Large intestine (tissue), 3 donors: Measurements from ENCODE around the gene SULT1A2. TPM values are rescaled to one million over a fixed set of nuclear protein-coding genes. Genes with fewer than 3 reads are reported as not detected.
"Not testable (repeated sequence)": the region's sequence is repeated elsewhere in the genome, so short reads cannot be mapped to it uniquely, and the experiment has no call there.

Source experiments
- DNase-seq, 2 donors: peaks; one replicate each; pipeline versions ENCODE4 v3.0.0 to v3.0.0-alpha.2; 2013
- H3K27ac ChIP-seq: one replicate; pipeline ENCODE4 v1.5.1; 2013; ENCODE audit warnings: low read length
- H3K27me3 ChIP-seq: 2 replicates; pipeline ENCODE4 v1.6.1; 2013; ENCODE audit warnings: low read length; ENCODE audit not compliant: control insufficient read depth, insufficient read depth
- H3K36me3 ChIP-seq: 2 replicates; pipeline ENCODE4 v1.6.1; 2013; ENCODE audit warnings: low read length; ENCODE audit not compliant: control insufficient read depth, insufficient read depth
- H3K4me1 ChIP-seq: one replicate; pipeline ENCODE4 v1.6.1; 2013; ENCODE audit warnings: low read length; ENCODE audit not compliant: control insufficient read depth, insufficient read depth
- H3K4me3 ChIP-seq: one replicate; pipeline ENCODE4 v1.5.1; 2013; ENCODE audit warnings: low read length
- H3K9me3 ChIP-seq: one replicate; pipeline ENCODE4 v1.6.1; 2013; ENCODE audit warnings: mild to moderate bottlenecking, low read depth, low read length, moderate library complexity; ENCODE audit not compliant: control insufficient read depth
- WGBS: methylation state at CpG from one replicate; pipeline ENCODE4 v1.1.5; 2013; ENCODE audit warnings: low lambda C conversion rate; ENCODE audit not compliant: insufficient coverage; 5-methylcytosine and 5-hydroxymethylcytosine counted together
- polyA plus RNA-seq: library from polyadenylated mRNA; unstranded; fragments of 120-200 nt; gene quantifications from one replicate; pipeline ENCODE4 v1.2.1, GENCODE V29; 2013

The SULT1A2 gene
- polyA plus RNA-seq, 1 donor: 5.7 TPM

DNA sequence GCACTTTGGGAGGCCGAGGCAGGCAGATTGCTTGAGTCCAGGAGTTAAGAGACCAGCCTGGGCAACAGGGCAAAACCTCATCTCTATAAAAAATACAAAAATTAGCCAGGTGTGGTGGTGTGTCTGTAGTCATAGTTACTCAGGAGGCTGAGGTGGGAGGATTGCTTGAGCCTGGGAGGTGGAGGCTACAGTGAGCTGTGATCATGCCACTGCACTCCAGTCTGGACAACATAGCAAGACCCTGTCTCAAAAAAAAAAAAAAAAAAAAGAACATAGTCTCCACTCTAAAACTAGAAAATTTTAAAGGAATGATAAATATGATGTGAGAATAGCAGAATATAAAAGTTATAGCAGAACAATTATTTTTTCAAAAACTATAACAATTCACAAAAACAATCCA, 23.5 kb upstream of the SULT1A2 start:
- H3K27ac ChIP-seq, H3K27me3 ChIP-seq, H3K4me3 ChIP-seq, H3K9me3 ChIP-seq, DNase-seq: not testable (repeated sequence)
- H3K36me3 ChIP-seq: peaks cover 12% of the 10 kb centered on the region
- peaks cover 13% of the 10 kb centered on the region for H3K4me1 ChIP-seq
- WGBS: no CpG with 5 or more reads among the region's 1 CpG

DNA sequence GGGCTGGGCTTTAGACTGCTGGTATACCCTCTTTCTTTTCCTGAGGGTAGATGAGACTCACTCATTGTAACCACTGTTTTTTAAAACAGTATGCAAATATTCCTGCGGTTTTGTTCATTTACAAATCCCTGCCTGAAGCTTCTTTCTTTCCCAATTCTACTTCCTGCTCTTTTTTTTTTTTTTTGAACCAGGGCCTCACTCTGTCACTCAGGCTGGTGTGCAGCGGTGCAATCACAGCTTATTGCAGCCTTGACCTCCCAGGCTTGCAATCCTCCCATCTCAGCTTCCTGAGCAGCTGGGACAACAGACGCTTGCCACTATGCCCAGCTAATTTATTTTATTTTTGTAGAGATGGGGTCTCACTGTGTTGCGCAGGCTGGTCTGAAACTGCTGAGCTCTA, 21.0 kb upstream of the SULT1A2 start:
- H3K36me3 ChIP-seq: peaks cover 12% of the 10 kb centered on the region
- 43% methylated on average over 1 of the region's 4 CpGs for WGBS
- no peaks in the 10 kb centered on the region for H3K9me3 ChIP-seq
- H3K4me1 ChIP-seq: peaks cover 13% of the 10 kb centered on the region
- no peak overlapping the region for H3K4me3 ChIP-seq
- DNase-seq: no peak
- no peak overlapping the region for H3K27ac ChIP-seq
- H3K27me3 ChIP-seq: no peaks in the 10 kb centered on the region

DNA sequence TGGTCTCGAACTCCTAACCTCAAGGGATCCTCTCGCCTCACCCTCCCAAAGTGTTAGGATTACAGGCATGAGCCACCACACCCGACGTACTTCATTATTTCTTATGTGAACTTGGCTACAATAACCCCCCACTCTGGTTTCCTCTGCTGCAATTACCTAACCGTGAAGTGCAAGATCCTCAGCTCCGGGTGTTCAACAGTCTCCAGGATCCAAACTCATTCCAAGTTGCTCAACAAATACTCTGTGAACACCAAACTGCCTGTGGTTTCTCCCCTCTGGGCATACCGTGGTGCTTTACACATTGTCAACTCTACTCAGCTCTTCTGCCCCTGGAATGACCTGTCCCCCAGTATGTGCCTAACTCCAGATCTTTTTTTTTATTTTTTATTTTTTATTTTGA, 19.8 kb upstream of the SULT1A2 start:
- peaks cover 7% of the 10 kb centered on the region for H3K4me1 ChIP-seq
- no peak overlapping the region for H3K27ac ChIP-seq
- WGBS: 70% methylated on average over 2 of the region's 7 CpGs
- H3K9me3 ChIP-seq: no peaks in the 10 kb centered on the region
- no peak overlapping the region for H3K4me3 ChIP-seq
- peaks cover 12% of the 10 kb centered on the region for H3K36me3 ChIP-seq
- no peak for DNase-seq
- no peaks in the 10 kb centered on the region for H3K27me3 ChIP-seq

DNA sequence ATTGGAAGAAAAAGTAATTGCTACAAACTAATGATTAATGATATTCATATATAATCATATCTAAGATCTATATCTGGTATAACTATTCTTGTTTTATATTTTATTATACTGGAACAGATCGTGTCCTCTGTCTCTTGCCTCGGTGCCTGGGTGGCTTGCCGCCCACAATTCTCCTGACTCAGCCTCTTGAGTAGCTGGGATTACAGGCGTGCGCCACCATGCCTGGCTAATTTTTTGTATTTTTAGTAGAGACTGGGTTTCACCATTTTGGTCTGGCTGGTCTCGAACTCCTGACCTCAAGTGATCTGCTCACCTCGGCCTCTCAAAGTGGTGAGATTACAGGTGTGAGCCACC, 19.4 kb upstream of the SULT1A2 start:
- not testable (repeated sequence) for H3K27ac ChIP-seq, H3K4me3 ChIP-seq, DNase-seq, H3K9me3 ChIP-seq, H3K4me1 ChIP-seq, H3K27me3 ChIP-seq
- H3K36me3 ChIP-seq: peaks cover 12% of the 10 kb centered on the region
- no CpG with 5 or more reads among the region's 7 CpGs for WGBS

DNA sequence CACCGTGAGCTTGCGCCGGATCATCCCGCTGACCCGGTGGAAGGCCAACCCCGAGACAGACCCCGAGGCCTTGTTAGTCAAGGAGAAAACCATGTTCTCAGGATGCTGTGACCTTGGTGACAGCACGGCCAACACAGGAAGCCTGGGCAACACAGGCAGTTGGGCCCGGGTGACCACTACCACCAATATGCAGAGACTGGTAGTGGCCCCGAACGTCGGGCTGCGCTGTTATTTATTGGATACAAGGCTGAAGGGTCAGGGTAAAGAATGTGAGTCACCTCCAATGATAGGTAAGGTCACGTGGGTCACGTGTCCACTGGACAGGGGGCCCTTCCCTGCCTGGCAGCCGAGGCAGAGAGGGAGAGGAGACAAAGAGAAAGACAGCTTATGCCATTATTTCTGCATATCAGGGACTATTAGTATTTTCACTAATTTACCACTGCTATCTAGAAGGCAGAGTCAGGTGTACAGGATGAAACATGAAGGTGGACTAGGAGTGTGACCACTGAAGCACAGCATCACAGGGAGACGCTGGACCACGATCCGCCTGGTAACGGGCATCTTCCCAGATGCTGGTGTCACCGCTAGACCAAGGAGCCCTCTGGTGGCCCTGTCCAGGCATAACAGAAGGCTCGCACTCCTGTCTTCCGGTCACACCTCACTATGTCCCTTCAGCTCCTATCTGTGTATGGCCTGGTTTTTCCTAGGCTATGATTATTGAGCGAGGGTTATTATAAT, 18.8 kb upstream of the SULT1A2 start:
- not testable (repeated sequence) for H3K4me1 ChIP-seq, H3K4me3 ChIP-seq, H3K9me3 ChIP-seq, H3K27ac ChIP-seq, H3K27me3 ChIP-seq, H3K36me3 ChIP-seq
- WGBS: no CpG with 5 or more reads among the region's 24 CpGs
- peak in 1 of 2 donors; percentile 43 for DNase-seq

DNA sequence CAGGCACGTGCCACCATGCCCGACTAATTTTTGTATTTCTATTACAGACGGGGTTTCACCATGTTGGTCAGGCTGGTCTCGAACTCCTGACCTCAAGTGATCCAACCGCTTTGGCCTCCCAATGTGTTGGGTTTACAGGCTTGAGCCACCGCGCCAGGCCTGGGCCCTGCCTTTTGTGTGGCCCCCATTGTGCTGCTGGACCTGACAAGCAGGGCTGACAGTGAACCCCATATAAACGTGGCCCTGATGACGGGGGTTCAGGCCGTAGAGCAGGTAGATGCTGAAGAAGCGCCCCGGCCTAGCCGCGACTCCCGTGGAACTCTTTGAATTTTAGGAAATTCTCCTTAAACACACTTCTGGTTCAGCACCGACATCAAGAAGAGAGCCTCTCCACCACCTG, 17.7 kb upstream of the SULT1A2 start:
- no CpG with 5 or more reads among the region's 16 CpGs for WGBS
- not testable (repeated sequence) for H3K36me3 ChIP-seq, H3K9me3 ChIP-seq, H3K27me3 ChIP-seq, H3K27ac ChIP-seq, H3K4me3 ChIP-seq, DNase-seq
- H3K4me1 ChIP-seq: peaks cover 19% of the 10 kb centered on the region

DNA sequence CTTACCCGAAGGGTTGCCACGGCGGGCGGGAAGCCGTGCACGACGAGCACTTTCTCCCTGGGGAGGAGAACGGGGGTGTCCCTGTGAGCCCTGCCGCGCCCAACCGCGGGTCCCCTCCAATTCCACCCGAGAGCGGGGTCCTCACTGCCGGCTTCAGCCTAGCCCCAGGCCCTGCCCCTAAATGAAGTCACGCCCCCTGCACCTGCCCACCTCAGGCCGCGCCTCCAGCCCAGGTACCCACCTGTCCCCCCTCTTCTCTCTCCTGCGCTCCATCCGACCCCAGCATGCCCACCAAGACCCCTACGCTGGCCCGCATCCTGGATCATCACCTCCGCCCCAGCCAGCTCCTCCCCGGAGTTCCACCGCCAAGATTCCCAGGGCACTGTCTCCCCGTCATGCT, 17.1 kb upstream of the SULT1A2 start:
- H3K27ac ChIP-seq, H3K27me3 ChIP-seq: not testable (repeated sequence)
- WGBS: no CpG with 5 or more reads among the region's 26 CpGs

DNA sequence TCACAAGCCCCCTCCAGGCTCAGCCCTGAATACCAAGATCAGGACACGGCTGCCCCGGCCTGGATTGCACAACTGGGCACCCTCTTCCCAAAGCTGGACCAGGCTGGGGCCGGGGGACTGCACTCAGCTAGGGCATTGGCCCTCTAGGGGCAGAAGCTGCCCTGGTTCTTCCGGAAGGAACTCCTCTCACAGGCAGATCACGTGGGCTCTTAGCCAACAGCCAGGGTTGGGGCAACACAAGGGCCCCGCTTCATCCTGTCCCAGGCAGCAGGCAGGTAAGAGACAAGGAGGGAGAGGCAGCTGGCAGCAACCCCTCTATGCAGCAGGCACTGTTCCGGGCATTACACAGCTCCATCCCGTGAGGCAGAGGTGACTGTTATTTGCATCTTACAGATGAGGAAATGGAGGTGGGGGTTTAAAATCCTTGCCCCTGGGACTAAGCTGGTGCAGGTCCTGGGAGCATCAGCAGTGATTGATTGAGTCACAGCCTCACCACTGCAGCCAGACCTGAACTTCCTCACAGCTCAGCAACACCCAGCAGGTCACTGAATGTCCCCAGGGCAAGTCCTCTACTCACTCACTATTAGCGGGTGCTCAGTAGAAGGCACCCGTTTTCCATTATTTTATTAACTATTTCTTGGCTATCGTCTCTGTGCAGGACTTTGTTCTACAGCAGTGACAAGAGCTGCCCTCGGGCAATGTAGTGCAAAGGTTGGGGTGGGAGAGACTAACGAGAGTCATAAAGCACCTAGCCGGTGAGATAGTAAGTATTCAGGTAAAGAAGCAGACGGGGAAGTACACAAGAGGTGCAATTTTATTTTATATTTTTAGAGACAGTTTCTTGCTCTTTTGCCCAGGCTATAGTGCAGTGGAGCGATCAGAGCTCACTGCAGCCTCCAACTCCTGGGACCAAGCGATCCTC, 15.8 kb upstream of the SULT1A2 start:
- DNase-seq, H3K4me3 ChIP-seq, H3K36me3 ChIP-seq, H3K27me3 ChIP-seq, H3K9me3 ChIP-seq, H3K27ac ChIP-seq: not testable (repeated sequence)
- peaks cover 33% of the 10 kb centered on the region for H3K4me1 ChIP-seq
- WGBS: no CpG with 5 or more reads among the region's 17 CpGs

More for the DNA sequence above, 17.1 kb upstream of the SULT1A2 start:
- not testable (repeated sequence) for H3K4me3 ChIP-seq, DNase-seq, H3K36me3 ChIP-seq, H3K9me3 ChIP-seq
- peaks cover 25% of the 10 kb centered on the region for H3K4me1 ChIP-seq

DNA sequence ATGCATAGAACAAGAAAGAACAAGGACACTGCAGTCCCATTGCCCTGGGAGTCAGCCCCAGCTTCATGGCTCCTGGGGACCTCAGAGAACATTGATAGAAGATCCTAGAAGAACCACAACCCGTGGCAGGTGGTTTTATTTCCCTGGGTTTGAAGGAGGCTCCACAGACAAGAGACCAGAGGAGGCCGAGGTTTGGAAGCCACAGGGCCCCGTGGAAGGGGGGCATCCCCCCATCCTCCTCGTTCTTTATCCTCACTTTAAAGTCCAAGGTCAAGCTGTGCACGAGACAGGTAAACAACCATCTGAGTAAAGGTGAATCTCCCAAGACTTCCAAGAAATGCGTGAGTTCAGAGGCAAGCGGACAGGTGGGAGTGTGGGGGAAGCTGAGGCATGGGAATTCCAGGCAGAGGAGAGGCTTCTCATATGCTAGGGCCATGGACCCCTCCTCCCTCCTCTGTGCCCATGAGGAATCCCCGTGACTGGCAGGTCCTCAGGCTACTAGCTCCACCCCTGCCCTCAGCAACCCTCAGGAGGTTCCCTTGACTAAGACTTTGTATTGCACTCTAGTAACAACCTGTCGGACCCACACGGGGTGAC, 13.8 kb upstream of the SULT1A2 start:
- DNase-seq: peak; percentile 66 to 87
- Histone ChIP-seq H3K4me3 (no peak overlapping the region), H3K27me3 (no peaks in the 10 kb centered on the region), H3K4me1 (peaks cover 34% of the 10 kb centered on the region), H3K9me3 (no peaks in the 10 kb centered on the region), H3K27ac (peak overlapping the region; percentile 86), H3K36me3 (peaks cover 13% of the 10 kb centered on the region)
- WGBS: no CpG with 5 or more reads among the region's 10 CpGs
